ENCODE data around the gene ENHO.

The ENHO gene

GRCh38 chr9:34563262-34563661 lies 40.5 kb upstream of the ENHO start:
- no peaks in the 10 kb centered on the region for H3K27me3 ChIP-seq (ENCODE audit: low read depth, low read length)
- H3K27ac ChIP-seq (ENCODE audit: low read length) = no peak overlapping the region

GRCh38 chr9:34562135-34562745 lies 39.5 kb upstream of the ENHO start:
- no peak overlapping the region for H3K4me3 ChIP-seq (ENCODE audit: low read depth in 1 of 2, low read length in 2 of 2)
- no peaks in the 10 kb centered on the region for H3K27me3 ChIP-seq (ENCODE audit: low read depth, low read length)
- no peak overlapping the region for H3K27ac ChIP-seq (ENCODE audit: low read length)
- H3K9me3 ChIP-seq (ENCODE audit: control insufficient read depth in 1 of 2, low read length in 2 of 2) = peaks cover 0 to 6% of the 10 kb centered on the region in 2 donors
- H3K36me3 ChIP-seq (ENCODE audit: control insufficient read depth in 1 of 2, insufficient read depth in 2 of 2, low read length in 2 of 2) = no peaks in the 10 kb centered on the region
- H3K4me1 ChIP-seq (ENCODE audit: control insufficient read depth in 1 of 2, insufficient read depth in 2 of 2, low read length in 2 of 2) = peaks cover 0 to 15% of the 10 kb centered on the region in 2 donors

More at GRCh38 chr9:34563262-34563661, 40.5 kb upstream of the ENHO start:
- Histone ChIP-seq H3K4me1 (ENCODE audit: control insufficient read depth in 1 of 2, insufficient read depth in 2 of 2, low read length in 2 of 2) (peaks cover 0 to 15% of the 10 kb centered on the region in 2 donors), H3K9me3 (ENCODE audit: control insufficient read depth in 1 of 2, low read length in 2 of 2) (peaks cover 0 to 6% of the 10 kb centered on the region in 2 donors), H3K36me3 (ENCODE audit: control insufficient read depth in 1 of 2, insufficient read depth in 2 of 2, low read length in 2 of 2) (no peaks in the 10 kb centered on the region), H3K4me3 (ENCODE audit: low read depth in 1 of 2, low read length in 2 of 2) (no peak overlapping the region)

- Histone ChIP-seq H3K27me3 (ENCODE audit: low read depth, low read length) (no peaks in the 10 kb centered on the region), H3K9me3 (ENCODE audit: control insufficient read depth in 1 of 2, low read length in 2 of 2) (peaks cover 0 to 6% of the 10 kb centered on the region in 2 donors), H3K36me3 (ENCODE audit: control insufficient read depth in 1 of 2, insufficient read depth in 2 of 2, low read length in 2 of 2) (no peaks in the 10 kb centered on the region), H3K4me1 (ENCODE audit: control insufficient read depth in 1 of 2, insufficient read depth in 2 of 2, low read length in 2 of 2) (peaks cover 0 to 15% of the 10 kb centered on the region in 2 donors), H3K27ac (ENCODE audit: low read length) (no peak overlapping the region), H3K4me3 (ENCODE audit: low read depth in 1 of 2, low read length in 2 of 2) (no peak overlapping the region)
Measured at GRCh38 chr9:34560599-34561214, 37.9 kb upstream of the ENHO start.

- H3K9me3 ChIP-seq (ENCODE audit: control insufficient read depth in 1 of 2, low read length in 2 of 2) = peaks cover 0 to 6% of the 10 kb centered on the region in 2 donors
- H3K4me1 ChIP-seq (ENCODE audit: control insufficient read depth in 1 of 2, insufficient read depth in 2 of 2, low read length in 2 of 2) = peaks cover 0 to 20% of the 10 kb centered on the region in 2 donors
- no peaks in the 10 kb centered on the region for H3K27me3 ChIP-seq (ENCODE audit: low read depth, low read length)
- no peaks in the 10 kb centered on the region for H3K36me3 ChIP-seq (ENCODE audit: control insufficient read depth in 1 of 2, insufficient read depth in 2 of 2, low read length in 2 of 2)
- no peak overlapping the region for H3K4me3 ChIP-seq (ENCODE audit: low read depth in 1 of 2, low read length in 2 of 2)
- H3K27ac ChIP-seq (ENCODE audit: low read length) = no peak overlapping the region
Measured at GRCh38 chr9:34559624-34560455, 37.0 kb upstream of the ENHO start.

- Histone ChIP-seq H3K27ac (ENCODE audit: low read length) (no peak overlapping the region), H3K36me3 (ENCODE audit: control insufficient read depth in 1 of 2, insufficient read depth in 2 of 2, low read length in 2 of 2) (no peaks in the 10 kb centered on the region), H3K9me3 (ENCODE audit: control insufficient read depth in 1 of 2, low read length in 2 of 2) (peaks cover 0 to 6% of the 10 kb centered on the region in 2 donors), H3K4me1 (ENCODE audit: control insufficient read depth in 1 of 2, insufficient read depth in 2 of 2, low read length in 2 of 2) (peaks cover 0 to 22% of the 10 kb centered on the region in 2 donors), H3K27me3 (ENCODE audit: low read depth, low read length) (no peaks in the 10 kb centered on the region), H3K4me3 (ENCODE audit: low read depth in 1 of 2, low read length in 2 of 2) (no peak overlapping the region)
Measured at GRCh38 chr9:34558919-34559623, 36.3 kb upstream of the ENHO start.

GRCh38 chr9:34558364-34558763 lies 35.6 kb upstream of the ENHO start:
- peaks cover 0 to 22% of the 10 kb centered on the region in 2 donors for H3K4me1 ChIP-seq (ENCODE audit: control insufficient read depth in 1 of 2, insufficient read depth in 2 of 2, low read length in 2 of 2)
- no peak overlapping the region for H3K4me3 ChIP-seq (ENCODE audit: low read depth in 1 of 2, low read length in 2 of 2)
- no peaks in the 10 kb centered on the region for H3K27me3 ChIP-seq (ENCODE audit: low read depth, low read length)
- no peaks in the 10 kb centered on the region for H3K36me3 ChIP-seq (ENCODE audit: control insufficient read depth in 1 of 2, insufficient read depth in 2 of 2, low read length in 2 of 2)
- no peak overlapping the region for H3K27ac ChIP-seq (ENCODE audit: low read length)
- H3K9me3 ChIP-seq (ENCODE audit: control insufficient read depth in 1 of 2, low read length in 2 of 2) = peaks cover 0 to 6% of the 10 kb centered on the region in 2 donors

GRCh38 chr9:34557426-34558321 lies 34.9 kb upstream of the ENHO start:
- H3K4me1 ChIP-seq (ENCODE audit: control insufficient read depth in 1 of 2, insufficient read depth in 2 of 2, low read length in 2 of 2) = peaks cover 0 to 22% of the 10 kb centered on the region in 2 donors
- H3K27ac ChIP-seq (ENCODE audit: low read length) = no peak overlapping the region
- peaks cover 0 to 6% of the 10 kb centered on the region in 2 donors for H3K9me3 ChIP-seq (ENCODE audit: control insufficient read depth in 1 of 2, low read length in 2 of 2)
- H3K4me3 ChIP-seq (ENCODE audit: low read depth in 1 of 2, low read length in 2 of 2) = no peak overlapping the region
- no peaks in the 10 kb centered on the region for H3K27me3 ChIP-seq (ENCODE audit: low read depth, low read length)
- no peaks in the 10 kb centered on the region for H3K36me3 ChIP-seq (ENCODE audit: control insufficient read depth in 1 of 2, insufficient read depth in 2 of 2, low read length in 2 of 2)

GRCh38 chr9:34556949-34557348 lies 34.2 kb upstream of the ENHO start:
- Histone ChIP-seq H3K9me3 (ENCODE audit: control insufficient read depth in 1 of 2, low read length in 2 of 2) (peaks cover 0 to 1% of the 10 kb centered on the region in 2 donors), H3K4me3 (ENCODE audit: low read depth in 1 of 2, low read length in 2 of 2) (no peak overlapping the region), H3K27me3 (ENCODE audit: low read depth, low read length) (no peaks in the 10 kb centered on the region), H3K4me1 (ENCODE audit: control insufficient read depth in 1 of 2, insufficient read depth in 2 of 2, low read length in 2 of 2) (peaks cover 0 to 22% of the 10 kb centered on the region in 2 donors), H3K27ac (ENCODE audit: low read length) (no peak overlapping the region), H3K36me3 (ENCODE audit: control insufficient read depth in 1 of 2, insufficient read depth in 2 of 2, low read length in 2 of 2) (no peaks in the 10 kb centered on the region)

GRCh38 chr9:34555936-34556525 lies 33.2 kb upstream of the ENHO start:
- no peaks in the 10 kb centered on the region for H3K36me3 ChIP-seq (ENCODE audit: control insufficient read depth in 1 of 2, insufficient read depth in 2 of 2, low read length in 2 of 2)
- H3K4me1 ChIP-seq (ENCODE audit: control insufficient read depth in 1 of 2, insufficient read depth in 2 of 2, low read length in 2 of 2) = peaks cover 0 to 22% of the 10 kb centered on the region in 2 donors
- H3K4me3 ChIP-seq (ENCODE audit: low read depth in 1 of 2, low read length in 2 of 2) = no peak overlapping the region
- no peak overlapping the region for H3K27ac ChIP-seq (ENCODE audit: low read length)
- no peaks in the 10 kb centered on the region for H3K9me3 ChIP-seq (ENCODE audit: control insufficient read depth in 1 of 2, low read length in 2 of 2)
- H3K27me3 ChIP-seq (ENCODE audit: low read depth, low read length) = no peaks in the 10 kb centered on the region

- H3K27me3 ChIP-seq (ENCODE audit: low read depth, low read length) = no peaks in the 10 kb centered on the region
- H3K9me3 ChIP-seq (ENCODE audit: control insufficient read depth in 1 of 2, low read length in 2 of 2) = no peaks in the 10 kb centered on the region
- no peak overlapping the region for H3K4me3 ChIP-seq (ENCODE audit: low read depth in 1 of 2, low read length in 2 of 2)
- no peaks in the 10 kb centered on the region for H3K36me3 ChIP-seq (ENCODE audit: control insufficient read depth in 1 of 2, insufficient read depth in 2 of 2, low read length in 2 of 2)
- H3K4me1 ChIP-seq (ENCODE audit: control insufficient read depth in 1 of 2, insufficient read depth in 2 of 2, low read length in 2 of 2) = peaks cover 0 to 18% of the 10 kb centered on the region in 2 donors
- H3K27ac ChIP-seq (ENCODE audit: low read length) = no peak overlapping the region
Measured at GRCh38 chr9:34555500-34555899, 32.7 kb upstream of the ENHO start.

Data from muscle layer of duodenum (tissue), 2 donors.